ENCODE results near the gene EDIL3.

DNA sequence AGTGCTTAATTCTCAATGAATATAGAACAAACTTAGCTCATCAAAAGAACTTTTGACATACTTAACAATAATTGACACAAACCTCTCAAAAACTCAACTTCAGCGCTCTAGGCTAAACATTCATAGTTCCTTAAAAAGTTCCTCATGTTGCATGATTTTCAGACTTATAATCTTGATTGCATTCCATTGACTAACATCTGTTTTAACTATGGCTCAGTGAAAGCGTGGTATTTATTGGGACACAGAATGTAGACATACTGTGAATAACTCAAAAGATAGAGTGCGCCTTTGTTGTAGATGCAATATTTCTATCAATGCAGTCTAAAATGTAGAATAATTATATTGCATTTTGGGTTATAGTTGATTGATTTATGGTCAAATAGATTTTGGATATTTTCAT lies 436.9 kb downstream of the EDIL3 start:
- TF ChIP-seq, protein P1, sequence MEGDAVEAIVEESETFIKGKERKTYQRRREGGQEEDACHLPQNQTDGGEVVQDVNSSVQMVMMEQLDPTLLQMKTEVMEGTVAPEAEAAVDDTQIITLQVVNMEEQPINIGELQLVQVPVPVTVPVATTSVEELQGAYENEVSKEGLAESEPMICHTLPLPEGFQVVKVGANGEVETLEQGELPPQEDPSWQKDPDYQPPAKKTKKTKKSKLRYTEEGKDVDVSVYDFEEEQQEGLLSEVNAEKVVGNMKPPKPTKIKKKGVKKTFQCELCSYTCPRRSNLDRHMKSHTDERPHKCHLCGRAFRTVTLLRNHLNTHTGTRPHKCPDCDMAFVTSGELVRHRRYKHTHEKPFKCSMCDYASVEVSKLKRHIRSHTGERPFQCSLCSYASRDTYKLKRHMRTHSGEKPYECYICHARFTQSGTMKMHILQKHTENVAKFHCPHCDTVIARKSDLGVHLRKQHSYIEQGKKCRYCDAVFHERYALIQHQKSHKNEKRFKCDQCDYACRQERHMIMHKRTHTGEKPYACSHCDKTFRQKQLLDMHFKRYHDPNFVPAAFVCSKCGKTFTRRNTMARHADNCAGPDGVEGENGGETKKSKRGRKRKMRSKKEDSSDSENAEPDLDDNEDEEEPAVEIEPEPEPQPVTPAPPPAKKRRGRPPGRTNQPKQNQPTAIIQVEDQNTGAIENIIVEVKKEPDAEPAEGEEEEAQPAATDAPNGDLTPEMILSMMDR (IDR thresholded peaks at IDR 0.05), result no peak
- no peak for TF ChIP-seq POLR2A (IDR thresholded peaks at IDR 0.05)

All from lower leg skin (tissue), 3 donors.